Measurements from ENCODE around the gene SCO2. TPM values are rescaled to one million over a fixed set of nuclear protein-coding genes. Genes with fewer than 3 reads are reported as not detected.

Gene SCO2
- total RNA-seq, 1 experiment from 2014 or later, result 2.4 TPM

DNA sequence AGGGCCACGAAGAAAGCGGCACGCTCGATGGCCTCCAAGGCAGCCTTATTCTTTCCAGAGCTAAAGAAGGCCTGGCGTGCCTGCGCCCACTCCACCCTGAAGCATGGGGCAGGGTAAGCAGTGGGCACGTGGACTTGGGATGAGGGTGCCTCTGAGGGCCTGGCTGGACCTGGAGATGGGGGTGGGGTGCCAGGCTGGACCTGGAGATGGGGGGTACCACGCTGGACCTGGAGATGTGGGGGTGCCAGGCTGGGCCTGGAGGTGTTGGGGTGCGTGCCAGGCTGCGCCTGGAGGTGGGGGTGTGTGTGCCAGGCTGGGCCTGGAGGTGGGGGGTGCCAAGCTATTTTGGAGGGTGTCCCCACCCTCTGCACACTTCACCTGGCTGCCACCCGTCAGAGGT lies 47.6 kb upstream of the SCO2 start:
- BruUV-seq (replicated peaks), result no TSS peak
- H3K27ac Mint-ChIP-seq (ENCODE audit: low read depth, unreplicated experiment), result no peak overlapping the region
- no peaks in the 10 kb centered on the region for H3K9me3 Mint-ChIP-seq (ENCODE audit: unreplicated experiment)
- H3K4me1 Mint-ChIP-seq (ENCODE audit: insufficient read depth, unreplicated experiment), result no peaks in the 10 kb centered on the region
- intact Hi-C loops (cut with micrococcal nuclease), result no loop called here
- ChIA-PET POLR2A (interaction anchor here (0.8 to 5.4 kb wide), 3 partner anchors 9 to 28 kb away, joined by 3 to 35 read pairs (median 3); partner anchors contain the start of genes CHKB, KLHDC7B and SYCE3), CTCF (interaction anchor here (0.6 to 2.2 kb wide), 4 partner anchors 9 to 136 kb away, joined by 3 to 13 read pairs (median 4); partner anchors contain the start of genes SCO2 and SYCE3)
- H3K4me3 Mint-ChIP-seq (ENCODE audit: unreplicated experiment), result no peak overlapping the region
- DNase-seq (ENCODE audit: unreplicated experiment), result no peak
- no peaks in the 10 kb centered on the region for H3K27me3 Mint-ChIP-seq (ENCODE audit: insufficient read depth, unreplicated experiment)
- peaks cover 60% of the 10 kb centered on the region for H3K36me3 Mint-ChIP-seq (ENCODE audit: insufficient read depth, unreplicated experiment)
- TF ChIP-seq, protein P1, sequence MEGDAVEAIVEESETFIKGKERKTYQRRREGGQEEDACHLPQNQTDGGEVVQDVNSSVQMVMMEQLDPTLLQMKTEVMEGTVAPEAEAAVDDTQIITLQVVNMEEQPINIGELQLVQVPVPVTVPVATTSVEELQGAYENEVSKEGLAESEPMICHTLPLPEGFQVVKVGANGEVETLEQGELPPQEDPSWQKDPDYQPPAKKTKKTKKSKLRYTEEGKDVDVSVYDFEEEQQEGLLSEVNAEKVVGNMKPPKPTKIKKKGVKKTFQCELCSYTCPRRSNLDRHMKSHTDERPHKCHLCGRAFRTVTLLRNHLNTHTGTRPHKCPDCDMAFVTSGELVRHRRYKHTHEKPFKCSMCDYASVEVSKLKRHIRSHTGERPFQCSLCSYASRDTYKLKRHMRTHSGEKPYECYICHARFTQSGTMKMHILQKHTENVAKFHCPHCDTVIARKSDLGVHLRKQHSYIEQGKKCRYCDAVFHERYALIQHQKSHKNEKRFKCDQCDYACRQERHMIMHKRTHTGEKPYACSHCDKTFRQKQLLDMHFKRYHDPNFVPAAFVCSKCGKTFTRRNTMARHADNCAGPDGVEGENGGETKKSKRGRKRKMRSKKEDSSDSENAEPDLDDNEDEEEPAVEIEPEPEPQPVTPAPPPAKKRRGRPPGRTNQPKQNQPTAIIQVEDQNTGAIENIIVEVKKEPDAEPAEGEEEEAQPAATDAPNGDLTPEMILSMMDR (IDR thresholded peaks at IDR 0.05; ENCODE audit: unreplicated experiment), result no peak

DNA sequence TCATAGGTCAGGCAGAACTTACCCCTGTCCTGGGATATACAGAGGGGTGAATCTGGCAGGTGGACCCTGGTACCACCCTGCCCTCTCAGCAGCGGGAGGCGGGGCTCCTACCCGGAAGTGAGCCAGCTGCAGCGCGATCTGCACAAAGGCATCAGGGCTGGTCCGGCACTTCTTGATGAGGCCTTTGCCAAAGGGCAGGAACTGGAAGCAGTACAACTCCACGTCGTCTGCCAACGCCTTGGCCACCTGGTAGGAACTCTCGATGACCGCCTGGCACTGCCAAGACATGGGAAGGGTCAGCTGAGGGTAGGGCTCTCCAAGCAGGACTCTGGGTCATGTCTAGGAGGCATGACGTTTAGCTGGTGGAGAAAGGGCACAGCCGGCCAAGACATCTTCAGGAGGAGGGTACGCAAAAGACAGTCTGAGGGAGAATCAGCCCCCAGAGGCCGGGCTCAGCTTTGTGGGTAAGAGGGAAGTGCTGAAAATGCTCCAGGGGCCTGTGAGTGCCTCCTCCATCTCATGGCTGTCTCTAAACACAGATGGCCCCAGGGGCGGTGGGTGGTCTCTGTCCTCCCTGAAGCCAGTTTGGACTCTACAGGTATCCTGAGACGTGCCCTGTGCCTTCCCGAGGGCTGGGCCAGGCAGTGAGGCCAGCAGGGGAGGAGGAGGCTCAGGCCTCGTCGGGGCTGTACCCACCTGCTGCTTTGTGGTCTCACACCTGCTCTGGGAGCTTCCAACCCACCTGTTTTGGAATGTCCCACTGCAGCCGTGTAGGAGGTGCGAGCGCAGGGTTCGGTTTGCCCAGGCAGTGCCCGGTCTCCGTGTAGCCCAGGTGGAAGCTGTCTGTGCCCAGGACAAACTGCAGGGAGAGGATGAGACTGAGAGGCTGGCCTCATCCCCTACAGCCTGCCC lies 46.1 kb upstream of the SCO2 start:
- TF ChIP-seq, protein P1 (IDR thresholded peaks at IDR 0.05; ENCODE audit: unreplicated experiment), result no peak
- Mint-ChIP-seq H3K27ac (ENCODE audit: low read depth, unreplicated experiment) (no peak overlapping the region), H3K27me3 (ENCODE audit: insufficient read depth, unreplicated experiment) (no peaks in the 10 kb centered on the region), H3K36me3 (ENCODE audit: insufficient read depth, unreplicated experiment) (peaks cover 60% of the 10 kb centered on the region), H3K4me3 (ENCODE audit: unreplicated experiment) (no peak overlapping the region), H3K4me1 (ENCODE audit: insufficient read depth, unreplicated experiment) (no peaks in the 10 kb centered on the region), H3K9me3 (ENCODE audit: unreplicated experiment) (no peaks in the 10 kb centered on the region)
- BruUV-seq (replicated peaks), result no TSS peak
- ChIA-PET CTCF (interaction anchor here (2.2 kb wide), 1 partner anchor 9 kb away, joined by 13 read pairs; the partner anchor contains the start of gene SYCE3), POLR2A (interaction anchor here (0.8 to 5.4 kb wide), 5 partner anchors 8 to 39 kb away, joined by 3 to 35 read pairs (median 3); partner anchors contain the start of genes CHKB and SYCE3)
- intact Hi-C loops (cut with micrococcal nuclease), result no loop called here
- DNase-seq (ENCODE audit: unreplicated experiment), result no peak

DNA sequence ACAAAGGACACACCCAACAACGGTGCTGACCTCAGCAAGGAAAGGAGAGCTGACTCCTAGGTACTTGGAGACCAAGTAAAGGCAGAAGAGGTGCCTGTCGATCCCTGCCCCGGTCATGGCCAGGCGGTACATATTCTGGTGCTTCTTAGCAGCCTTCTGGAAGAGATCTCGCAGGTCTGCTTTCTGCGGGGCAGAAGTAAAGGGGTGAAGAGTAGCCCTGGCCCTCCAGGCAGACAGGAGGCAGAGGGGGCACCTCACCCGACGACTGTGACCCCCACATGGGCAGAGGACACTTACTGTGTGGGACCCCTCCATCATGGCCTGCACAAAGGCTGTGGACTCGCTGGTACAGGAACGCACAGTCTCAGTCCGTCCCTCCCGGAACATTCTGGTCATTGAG lies 45.5 kb upstream of the SCO2 start:
- ChIA-PET CTCF (interaction anchor here (0.6 to 2.2 kb wide), 2 partner anchors 8 to 14 kb away, joined by 7 to 13 read pairs; partner anchors contain the start of gene SYCE3), POLR2A (interaction anchor here (2.3 kb wide), 1 partner anchor 11 kb away, joined by 8 read pairs; the partner anchor contains the start of gene CHKB)
- Mint-ChIP-seq H3K4me3 (ENCODE audit: unreplicated experiment) (no peak overlapping the region), H3K27ac (ENCODE audit: low read depth, unreplicated experiment) (no peak overlapping the region), H3K36me3 (ENCODE audit: insufficient read depth, unreplicated experiment) (peaks cover 60% of the 10 kb centered on the region), H3K9me3 (ENCODE audit: unreplicated experiment) (no peaks in the 10 kb centered on the region), H3K27me3 (ENCODE audit: insufficient read depth, unreplicated experiment) (no peaks in the 10 kb centered on the region), H3K4me1 (ENCODE audit: insufficient read depth, unreplicated experiment) (no peaks in the 10 kb centered on the region)
- intact Hi-C loops (cut with micrococcal nuclease), result no loop called here
- TF ChIP-seq, protein P1 (IDR thresholded peaks at IDR 0.05; ENCODE audit: unreplicated experiment), result no peak
- BruUV-seq (replicated peaks), result no TSS peak
- DNase-seq (ENCODE audit: unreplicated experiment), result no peak

DNA sequence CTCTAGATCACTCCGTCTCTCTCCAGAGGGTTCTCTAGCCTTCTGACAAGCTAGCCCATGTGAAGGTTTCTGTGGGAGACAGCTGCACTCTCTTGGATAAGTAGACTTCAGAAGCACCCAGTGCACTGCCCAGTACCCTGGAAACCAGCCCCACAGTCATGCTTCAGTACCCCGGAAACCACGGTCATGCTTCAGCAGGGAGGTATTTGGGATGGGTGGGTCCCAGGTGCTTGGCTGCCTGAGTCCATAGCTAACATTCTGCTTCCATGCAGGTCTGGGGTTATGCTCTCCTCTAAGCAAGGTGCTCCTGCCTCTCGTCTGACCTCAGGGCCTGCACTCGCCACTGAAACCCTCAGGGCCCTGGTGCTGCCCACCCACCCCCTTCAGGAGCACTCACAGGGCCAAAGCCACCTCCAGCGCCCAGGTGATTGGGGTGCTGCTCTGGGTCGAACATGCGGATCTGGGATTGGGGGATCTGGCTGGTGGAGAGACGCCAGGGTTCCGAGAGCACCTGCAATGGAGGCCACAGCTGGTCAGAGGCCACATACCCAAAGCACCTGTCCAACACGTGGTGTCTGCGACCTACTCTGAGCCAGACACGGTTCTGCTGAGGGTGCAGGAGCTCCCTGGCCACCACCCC lies 44.6 kb upstream of the SCO2 start:
- POLR2A ChIA-PET, result interaction anchor here (1.0 to 2.3 kb wide), 3 partner anchors 12 to 45 kb away, joined by 4 to 8 read pairs (median 7); partner anchors contain the start of genes CHKB and SCO2

More for the DNA sequence above, 44.6 kb upstream of the SCO2 start:
- intact Hi-C loops (cut with micrococcal nuclease), result no loop called here
- BruUV-seq (replicated peaks), result no TSS peak
- DNase-seq (ENCODE audit: unreplicated experiment), result no peak
- TF ChIP-seq, protein P1 (IDR thresholded peaks at IDR 0.05; ENCODE audit: unreplicated experiment), result no peak
- Mint-ChIP-seq H3K4me3 (ENCODE audit: unreplicated experiment) (no peak overlapping the region), H3K27me3 (ENCODE audit: insufficient read depth, unreplicated experiment) (no peaks in the 10 kb centered on the region), H3K27ac (ENCODE audit: low read depth, unreplicated experiment) (no peak overlapping the region), H3K36me3 (ENCODE audit: insufficient read depth, unreplicated experiment) (peaks cover 60% of the 10 kb centered on the region), H3K9me3 (ENCODE audit: unreplicated experiment) (no peaks in the 10 kb centered on the region), H3K4me1 (ENCODE audit: insufficient read depth, unreplicated experiment) (no peaks in the 10 kb centered on the region)
- CTCF ChIA-PET, result interaction anchor here (0.5 to 2.0 kb wide), 4 partner anchors 12 to 51 kb away, joined by 4 to 7 read pairs (median 4); partner anchors contain the start of gene CHKB

Measured in MCF 10A (cell line).